SU-DHL-6 (cell line): ENCODE results near the gene NKAP.

Experiments
- H2AFZ ChIP-seq: fragments of 200-600 bp; sonication (generic); 2 replicates; pipeline ENCODE4 v1.6.1; 2014; ENCODE audit warnings: low read depth, mild to moderate bottlenecking, moderate library complexity, mixed read lengths, antibody characterized with exemption, low read length; ENCODE audit not compliant: severe bottlenecking
- H3F3A ChIP-seq: fragments of 200-600 bp; shearing (Covaris generic); 2 replicates; pipeline ENCODE4 v1.6.0; 2016; ENCODE audit warnings: antibody characterized with exemption, mild to moderate bottlenecking; ENCODE audit not compliant: insufficient read depth
- H3K27ac ChIP-seq: fragments of 200-600 bp; sonication (generic); 2 replicates; pipeline ENCODE4 v1.5.1; 2016; ENCODE audit warnings: low read depth, mild to moderate bottlenecking, low read length, moderate library complexity, mixed read lengths
- H3K27me3 ChIP-seq: fragments of 200-600 bp; sonication (generic), shearing (Covaris generic); 2 replicates; pipeline ENCODE4 v1.6.0; 2014; ENCODE audit warnings: mild to moderate bottlenecking, low read length
- H3K36me3 ChIP-seq: fragments of 200-600 bp; sonication (generic); 2 replicates; pipeline ENCODE4 v1.6.1; 2014; ENCODE audit warnings: mild to moderate bottlenecking, low read length, mixed read lengths
- H3K4me2 ChIP-seq: fragments of 300-600, 200-600 bp; shearing (Covaris generic), sonication (generic); 2 replicates; pipeline ENCODE4 v1.6.0; 2014; ENCODE audit warnings: low read length, low read depth, mild to moderate bottlenecking; ENCODE audit not compliant: poor library complexity, severe bottlenecking
- H3K4me3 ChIP-seq: fragments of 200-600 bp; sonication (generic); 2 replicates; pipeline ENCODE4 v1.5.1; 2014; ENCODE audit warnings: antibody characterized with exemption, low read length, mild to moderate bottlenecking, mixed read lengths; ENCODE audit not compliant: insufficient read depth, poor library complexity, severe bottlenecking
- H3K79me2 ChIP-seq: fragments of 200-600 bp; sonication (generic); 2 replicates; pipeline ENCODE4 v1.6.1; 2014; ENCODE audit warnings: mild to moderate bottlenecking, low read length, moderate library complexity; ENCODE audit not compliant: insufficient read depth
- H3K9ac ChIP-seq: fragments of 200-600 bp; sonication (generic); 2 replicates; pipeline ENCODE4 v1.7.0; 2014; ENCODE audit warnings: mild to moderate bottlenecking, low read length
- H3K9me2 ChIP-seq: fragments of 200-600 bp; sonication (generic); replicated peaks from 2 replicates; pipeline ENCODE4 v1.6.1; 2014; ENCODE audit warnings: low read length; ENCODE audit not compliant: insufficient read depth
- H3K9me3 ChIP-seq: fragments of 200-600 bp; sonication (generic); 2 replicates; pipeline ENCODE4 v1.6.1; 2014; ENCODE audit warnings: low read length, mixed read lengths; ENCODE audit not compliant: insufficient read depth
- H4K20me1 ChIP-seq: fragments of 200-600 bp; sonication (generic); 2 replicates; pipeline ENCODE4 v1.6.1; 2014; ENCODE audit warnings: low read depth, mild to moderate bottlenecking, antibody characterized with exemption, low read length, moderate library complexity, mixed read lengths
- CTCF ChIP-seq: fragments of 200-600 bp; sonication (generic); IDR thresholded peaks from one replicate; pipeline ENCODE4 v1.5.1; 2017; ENCODE audit warnings: antibody characterized with exemption, mild to moderate bottlenecking, low read length, moderate library complexity; ENCODE audit not compliant: insufficient read depth, poor library complexity, severe bottlenecking
- EZH2phosphoT487 ChIP-seq: fragments of 200-600 bp; sonication (generic), shearing (Covaris generic); conservative IDR thresholded peaks from 2 replicates; pipeline ENCODE4 v1.6.1; 2018; ENCODE audit warnings: mild to moderate bottlenecking, antibody characterized with exemption, low read length, moderate library complexity, mixed read lengths

NKAP gene

GRCh38 chrX:119954374-119954773 is 10.8 kb upstream of the NKAP start:
- Histone ChIP-seq H3K27me3 (no peaks in the 10 kb centered on the region), H3F3A (no peaks in the 10 kb centered on the region), H3K4me3 (no peak overlapping the region), H3K27ac (no peak overlapping the region), H2AFZ (no peak overlapping the region), H3K79me2 (no peaks in the 10 kb centered on the region), H3K9me3 (no peaks in the 10 kb centered on the region), H3K9me2 (no peaks in the 10 kb centered on the region), H4K20me1 (no peaks in the 10 kb centered on the region), H3K36me3 (no peaks in the 10 kb centered on the region), H3K4me2 (no peak overlapping the region), H3K9ac (no peak overlapping the region)
- no peak for TF ChIP-seq EZH2phosphoT487
- no peak for TF ChIP-seq CTCF

GRCh38 chrX:119948381-119948780 is 4.8 kb upstream of the NKAP start:
- H3F3A ChIP-seq, result no peaks in the 10 kb centered on the region
- no peak overlapping the region for H2AFZ ChIP-seq
- H3K27me3 ChIP-seq, result no peaks in the 10 kb centered on the region
- H3K9me2 ChIP-seq, result no peaks in the 10 kb centered on the region
- H3K36me3 ChIP-seq, result no peaks in the 10 kb centered on the region
- no peak overlapping the region for H3K4me3 ChIP-seq
- H3K4me2 ChIP-seq, result no peak overlapping the region
- no peak overlapping the region for H3K9ac ChIP-seq
- H3K9me3 ChIP-seq, result no peaks in the 10 kb centered on the region
- TF ChIP-seq EZH2phosphoT487 (no peak), CTCF (no peak)
- H4K20me1 ChIP-seq, result no peaks in the 10 kb centered on the region
- H3K79me2 ChIP-seq, result no peaks in the 10 kb centered on the region
- H3K27ac ChIP-seq, result no peak overlapping the region

GRCh38 chrX:119945481-119945880 is 1.9 kb upstream of the NKAP start:
- H3K4me2 ChIP-seq, result no peak overlapping the region
- peaks cover 13% of the 10 kb centered on the region for H3K79me2 ChIP-seq
- no peak overlapping the region for H3K9ac ChIP-seq
- peaks cover 4% of the 10 kb centered on the region; the same call in 1 of the 2 replicates for H3F3A ChIP-seq
- H3K27me3 ChIP-seq, result no peaks in the 10 kb centered on the region
- H3K9me2 ChIP-seq, result no peaks in the 10 kb centered on the region
- no peaks in the 10 kb centered on the region for H3K9me3 ChIP-seq
- no peaks in the 10 kb centered on the region for H3K36me3 ChIP-seq
- H4K20me1 ChIP-seq, result no peaks in the 10 kb centered on the region
- TF ChIP-seq CTCF (no peak), EZH2phosphoT487 (no peak)
- no peak overlapping the region for H3K4me3 ChIP-seq
- H3K27ac ChIP-seq, result no peak overlapping the region
- H2AFZ ChIP-seq, result no peak overlapping the region
